GM12878 (cell line): ENCODE measurements around the gene DCT. TPM values are rescaled to one million over a fixed set of nuclear protein-coding genes. Genes with fewer than 3 reads are reported as not detected.

ENCODE experiments used
- ATAC-seq: fragments of 200-7000 bp; cut with Tn5 transposase; 3 replicates; pipeline ENCODE4 v1.9.1; 2020; ENCODE audit warnings: mild to moderate bottlenecking, moderate library complexity
- BruUV-seq: library from RNA; stranded (reverse); fragments of 400-500 nt; replicated peaks from 2 replicates; lab custom pipeline; 2021; lab: Mats Ljungman, UMichigan
- CTCF ChIA-PET: fragments of 300-600 bp; sonication (Branson Sonifier 250); formaldehyde crosslinking; extraction: SDS; loops from one replicate; lab custom pipeline; 2021; ENCODE audit warnings: inconsistent platforms; lab: Yijun Ruan, JAX
- POLR2A ChIA-PET: fragments of 350-600 bp; formaldehyde crosslinking; extraction: SDS; loops from one replicate; lab custom pipeline; 2021; ENCODE audit warnings: inconsistent platforms; lab: Charles Lee
- RAD21 ChIA-PET: fragments of 300-600 bp; sonication (Branson Sonifier 250); formaldehyde crosslinking; loops from one replicate; lab custom pipeline; 2023; ENCODE audit warnings: antibody characterized with exemption; ENCODE audit not compliant: unreplicated experiment; lab: Charles Lee
- SMC1A ChIA-PET: fragments of 300-600 bp; sonication (Branson Sonifier 250); formaldehyde crosslinking; loops from one replicate; lab custom pipeline; 2023; ENCODE audit not compliant: unreplicated experiment, uncharacterized antibody; lab: Charles Lee
- DNase-seq: peaks from one replicate; pipeline ENCODE4 v3.0.0-alpha.2; 2011; ENCODE audit warnings: low read depth, low spot score
- FAIRE-seq: peaks from 3 replicates; lab custom pipeline; 2011; peaks lifted over from hg19 to GRCh38; lab: Jason Lieb, UNC
- H2AFZ ChIP-seq: 2 replicates; pipeline ENCODE4 v1.6.0; 2011; ENCODE audit warnings: low read depth, low read length, control low read depth; ENCODE audit not compliant: control insufficient read depth
- H3K27ac ChIP-seq: 2 replicates; pipeline ENCODE4 v1.5.1; 2011; ENCODE audit warnings: control low read depth; ENCODE audit not compliant: control insufficient read depth, insufficient read depth
- H3K27me3 ChIP-seq, 2 experiments: replicated peaks in 1 of 2; 2 replicates each; pipeline versions ENCODE4 v1.6.0 to v1.6.1; 2011; ENCODE audit warnings: low read length in 1 of 2; ENCODE audit not compliant: control insufficient read depth in 2 of 2, insufficient read depth in 2 of 2
- H3K36me3 ChIP-seq, 2 experiments: 2 replicates each; pipeline ENCODE4 v1.5.1; 2011; ENCODE audit warnings: low read length in 1 of 2; ENCODE audit not compliant: control insufficient read depth in 2 of 2, insufficient read depth in 2 of 2
- H3K4me1 ChIP-seq: 2 replicates; pipeline ENCODE4 v1.6.1; 2011; ENCODE audit warnings: mild to moderate bottlenecking, low read length, moderate library complexity, mixed read lengths; ENCODE audit not compliant: control insufficient read depth, insufficient read depth
- H3K4me2 ChIP-seq: 2 replicates; pipeline ENCODE4 v1.6.0; 2011; ENCODE audit warnings: control low read depth; ENCODE audit not compliant: control insufficient read depth, insufficient read depth
- H3K4me3 ChIP-seq: fragments of 200-600 bp; sonication (generic); 2 replicates; pipeline ENCODE4 v1.5.1; 2016
- H3K79me2 ChIP-seq: 2 replicates; pipeline ENCODE4 v1.6.0; 2011; ENCODE audit warnings: low read length; ENCODE audit not compliant: control insufficient read depth, insufficient read depth
- H3K9ac ChIP-seq: 2 replicates; pipeline ENCODE4 v1.8.0; 2011; ENCODE audit warnings: low read length, control low read depth, mixed read lengths; ENCODE audit not compliant: control insufficient read depth, insufficient read depth
- H3K9me3 ChIP-seq: replicated peaks from 3 replicates; pipeline ENCODE4 v1.5.1; 2011; ENCODE audit warnings: mild to moderate bottlenecking, low read length; ENCODE audit not compliant: control insufficient read depth, insufficient read depth
- H4K20me1 ChIP-seq: 2 replicates; pipeline ENCODE4 v1.6.0; 2011; ENCODE audit not compliant: control insufficient read depth, insufficient read depth
- BMI1 ChIP-seq: fragments of 450-650 bp; IDR thresholded peaks from 2 replicates; pipeline ENCODE4 v1.6.1; 2016; ENCODE audit warnings: mild to moderate bottlenecking, moderate library complexity, borderline replicate concordance
- CEBPZ ChIP-seq: fragments of 150-350 bp; IDR thresholded peaks from 2 replicates; pipeline ENCODE4 v1.6.1; 2016; ENCODE audit warnings: low read depth, low read length
- CHD4 ChIP-seq: fragments of 200-600 bp; sonication (generic); IDR thresholded peaks from 2 replicates; pipeline ENCODE4 v1.6.1; 2016; ENCODE audit warnings: mild to moderate bottlenecking
- ETV6 ChIP-seq, 2 experiments: fragments of 450-650 bp in 1 of 2; IDR thresholded peaks in 1 of 2; conservative IDR thresholded peaks in 1 of 2; 2 replicates each; pipeline ENCODE4 v1.6.1; 2014; ENCODE audit warnings: antibody characterized with exemption in 1 of 2, borderline replicate concordance in 1 of 2, low read depth in 1 of 2, mild to moderate bottlenecking in 1 of 2, moderate library complexity in 1 of 2
- JUNB ChIP-seq: IDR thresholded peaks from 2 replicates; pipeline ENCODE4 v1.6.1; 2016; ENCODE audit warnings: antibody characterized with exemption, mild to moderate bottlenecking
- NFYA ChIP-seq: IDR thresholded peaks from 2 replicates; pipeline ENCODE4 v1.6.1; 2011; ENCODE audit warnings: low read depth, mild to moderate bottlenecking, low read length, improper control_type of control experiment, borderline replicate concordance
- STAT3 ChIP-seq: IDR thresholded peaks from 2 replicates; pipeline ENCODE4 v1.6.1; 2011; ENCODE audit warnings: low read depth, low read length, improper control_type of control experiment
- WGBS: methylation state at CpG from one replicate; pipeline ENCODE4 v1.1.6; 2016; ENCODE audit warnings: low lambda C conversion rate; ENCODE audit not compliant: insufficient replicate concordance, insufficient coverage; ENCODE audit errors: missing lambda C conversion rate; 5-methylcytosine and 5-hydroxymethylcytosine counted together
- in situ Hi-C: fragments of 300-500 bp; cut with MboI; formaldehyde crosslinking; loops from 9 replicates; pipeline ENCODE4 v1.14.3; 2018; ENCODE audit warnings: mixed read lengths
- intact Hi-C: fragments of 100-400 bp; cut with micrococcal nuclease; formaldehyde crosslinking; loops from one replicate; pipeline ENCODE4 v1.14.2; 2022; ENCODE audit not compliant: unreplicated experiment
- polyA plus RNA-seq, 11 experiments: library from polyadenylated mRNA; depleted of rRNA in 4 of 11; unstranded in 6 of 11; stranded (reverse) in 5 of 11; fragments of >200 nt; fragmentation: Nextera tagmentation in 4 of 11; fragmentation: Illumina TruSeq in 1 of 11; extraction: Ambion mirVana in 4 of 11; extraction: Trizol in 1 of 11; gene quantifications; 1 replicate in 1 of 11; 2 replicates in 10 of 11; pipeline versions ENCODE4 v1.2.1 to v1.2.3, GENCODE V29; 2011 to 2016; ENCODE audit warnings: inconsistent platforms in 2 of 11, missing spikeins in 2 of 11, low read depth in 1 of 11
- total RNA-seq, 4 experiments: library from RNA; depleted of rRNA in 3 of 4; stranded (reverse); fragments of >200 nt in 3 of 4; fragmentation: Illumina TruSeq in 1 of 4; extraction: Trizol in 1 of 4; gene quantifications; 2 replicates each; pipeline versions ENCODE4 v1.2.1 to v1.2.3, GENCODE V29; 2013 to 2021

Gene DCT
- total and polyA plus RNA-seq, 10 of the 15 experiments (the other 5 are each of a cell fraction or from before 2014, with no cell fraction given) = 0.04 to 0.29 TPM; not detected in 8

- Histone ChIP-seq H4K20me1 (no peaks in the 10 kb centered on the region), H3K4me3 (no peak overlapping the region), H3K4me2 (no peak overlapping the region), H3K27me3 (no peaks in the 10 kb centered on the region), H2AFZ (no peak overlapping the region), H3K9me3 (no peaks in the 10 kb centered on the region), H3K36me3 (no peaks in the 10 kb centered on the region), H3K27ac (no peak overlapping the region), H3K79me2 (no peaks in the 10 kb centered on the region), H3K9ac (no peak overlapping the region), H3K4me1 (no peaks in the 10 kb centered on the region)
- POLR2A ChIA-PET = no interaction called here
- BruUV-seq = no TSS peak
- TF ChIP-seq CEBPZ = no peak
- no peak for TF ChIP-seq STAT3
- no peak for TF ChIP-seq NFYA
- TF ChIP-seq BMI1 = no peak
- no peak for TF ChIP-seq CHD4
- no peak for TF ChIP-seq JUNB
- no peak for TF ChIP-seq ETV6 (conservative IDR thresholded peaks at IDR 0.05 in 1 of 2, IDR thresholded peaks at IDR 0.05 in 1 of 2; ENCODE audit: borderline replicate concordance in 1 of 2, low read depth in 1 of 2)
- no peak for DNase-seq
- in situ Hi-C loops (no loop called here), intact Hi-C loops (no loop called here)
- 58% methylated on average over 3 of the region's 3 CpGs for WGBS
- ATAC-seq = no peak
- SMC1A ChIA-PET = no interaction called here
- CTCF ChIA-PET = no interaction called here
- FAIRE-seq = no peak
- RAD21 ChIA-PET = no interaction called here
Measured at GRCh38 chr13:94412870-94413597, 66.4 kb downstream of the DCT start.
